ENCODE data around the gene EREG. TPM values are rescaled to one million over a fixed set of nuclear protein-coding genes. Genes with fewer than 3 reads are reported as not detected.
A peak's percentile ranks its signal among the peaks of the same experiment; 100 is the strongest.

Gene EREG
- total RNA-seq, 3 donors from 2014 or later: 1.5 to 8.8 (median 2.3) TPM

- no peak for DNase-seq
- intact Hi-C loops (cut with DNase I, micrococcal nuclease): no loop called here
- no peak overlapping the region for H3K4me3 ChIP-seq
- peaks cover 4% of the 10 kb centered on the region for H3K4me1 ChIP-seq (ENCODE audit: low read depth)
- TF ChIP-seq CTCF (IDR thresholded peaks at IDR 0.05): no peak
- no peak for ATAC-seq
- no peaks in the 10 kb centered on the region for H3K9me3 ChIP-seq
- no peaks in the 10 kb centered on the region for H3K36me3 ChIP-seq (ENCODE audit: low read depth)
Observed at GRCh38 chr4:74389494-74389893, 24.5 kb downstream of the EREG start.

DNA sequence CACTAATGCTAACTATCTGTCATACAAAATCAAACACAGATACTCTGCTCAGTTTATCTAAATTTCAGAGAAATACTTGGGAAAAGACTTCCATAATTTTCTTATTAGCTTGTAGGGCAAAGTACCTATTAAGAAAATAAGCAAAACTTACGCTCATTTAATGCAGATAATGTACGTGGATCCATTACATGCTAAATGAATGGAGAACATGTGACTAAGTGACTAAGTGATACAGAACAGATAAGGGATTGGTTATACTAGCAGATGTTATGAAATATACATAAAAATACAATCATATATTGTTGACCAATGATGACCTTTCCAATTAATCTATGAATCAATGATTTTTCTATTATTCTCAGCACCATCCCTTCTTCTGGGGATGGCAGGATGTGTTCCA, 25.7 kb downstream of the EREG start:
- TF ChIP-seq CTCF (IDR thresholded peaks at IDR 0.05): no peak
- no peak for DNase-seq
- H3K36me3 ChIP-seq (ENCODE audit: low read depth): no peaks in the 10 kb centered on the region
- no peak overlapping the region for H3K4me3 ChIP-seq
- ATAC-seq: no peak
- intact Hi-C loops (cut with DNase I, micrococcal nuclease): no loop called here
- peaks cover 13% of the 10 kb centered on the region for H3K4me1 ChIP-seq (ENCODE audit: low read depth)
- no peaks in the 10 kb centered on the region for H3K9me3 ChIP-seq

GRCh38 chr4:74391346-74391745, 26.4 kb downstream of the EREG start:
- no peaks in the 10 kb centered on the region for H3K9me3 ChIP-seq
- no peaks in the 10 kb centered on the region for H3K36me3 ChIP-seq (ENCODE audit: low read depth)
- no peak for ATAC-seq
- no peak overlapping the region for H3K4me3 ChIP-seq
- TF ChIP-seq CTCF (IDR thresholded peaks at IDR 0.05): no peak
- no peak for DNase-seq
- peaks cover 14% of the 10 kb centered on the region for H3K4me1 ChIP-seq (ENCODE audit: low read depth)
- intact Hi-C loops (cut with DNase I, micrococcal nuclease): no loop called here

DNA sequence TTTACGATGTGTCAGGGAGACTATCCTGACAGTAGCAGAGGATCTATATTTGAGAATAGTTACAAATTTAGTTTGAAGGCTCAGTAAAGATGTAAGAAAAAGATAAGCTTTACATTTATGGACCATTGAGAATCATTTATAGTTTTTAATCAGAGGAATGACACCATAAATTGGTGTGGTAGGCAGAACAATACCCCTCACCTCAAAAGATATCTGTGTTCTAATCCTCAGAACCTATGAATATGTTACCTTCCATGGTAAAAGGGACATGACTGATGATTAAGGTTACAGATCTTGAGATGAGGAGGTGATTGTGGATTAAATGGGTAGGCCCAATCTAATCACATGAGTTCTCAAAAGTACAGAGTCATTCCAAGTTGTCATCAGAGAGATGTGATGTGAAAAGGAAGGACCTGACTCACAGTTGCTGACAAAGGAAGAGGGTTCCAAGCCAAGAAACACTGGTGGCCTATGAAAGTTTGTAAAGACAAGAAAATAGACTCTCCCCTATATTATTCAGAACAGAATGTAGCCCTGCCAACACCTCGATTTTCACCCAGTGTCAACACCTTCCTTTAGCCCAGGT, 27.0 kb downstream of the EREG start:
- no peak for ATAC-seq
- Histone ChIP-seq H3K36me3 (ENCODE audit: low read depth) (no peaks in the 10 kb centered on the region), H3K9me3 (no peaks in the 10 kb centered on the region), H3K4me1 (ENCODE audit: low read depth) (peaks cover 14% of the 10 kb centered on the region), H3K4me3 (no peak overlapping the region)
- no peak for TF ChIP-seq CTCF (IDR thresholded peaks at IDR 0.05)
- intact Hi-C loops (cut with DNase I, micrococcal nuclease): no loop called here
- DNase-seq: no peak

DNA sequence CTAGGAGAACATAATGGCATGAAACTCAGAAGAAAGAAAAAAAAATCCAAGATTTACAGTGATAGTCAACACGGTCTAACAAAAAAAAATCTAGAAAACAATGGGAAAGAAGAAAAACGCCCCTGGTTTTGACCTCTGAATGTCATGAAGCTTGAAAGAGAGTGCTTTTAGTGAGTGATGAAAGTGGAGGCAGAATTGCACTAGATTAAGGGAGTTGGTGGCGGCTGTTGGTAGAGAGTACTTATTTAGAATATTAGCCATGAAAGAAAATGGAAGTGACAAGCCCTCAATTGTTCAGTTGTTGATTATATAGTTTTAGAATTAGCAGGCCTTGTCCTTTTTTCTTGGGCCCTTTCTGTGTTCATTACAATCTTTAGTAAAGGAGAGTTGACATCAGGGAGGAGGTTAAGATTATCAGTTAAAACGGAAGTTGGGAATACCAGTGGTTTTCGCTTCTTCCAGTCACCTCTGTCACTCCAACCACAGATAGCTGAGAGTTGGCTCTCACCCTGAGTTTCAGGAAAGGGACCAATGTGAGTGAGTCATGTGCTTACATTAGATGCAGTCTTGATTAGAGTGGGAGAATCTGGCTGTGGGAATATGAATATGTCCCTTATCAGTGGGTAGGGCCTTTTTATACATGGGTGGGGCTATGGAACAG, 29.7 kb downstream of the EREG start:
- Histone ChIP-seq H3K4me3 (no peak overlapping the region), H3K4me1 (ENCODE audit: low read depth) (peaks cover 14% of the 10 kb centered on the region), H3K9me3 (no peaks in the 10 kb centered on the region), H3K36me3 (ENCODE audit: low read depth) (no peaks in the 10 kb centered on the region)
- DNase-seq: peak in 1 of 3 donors; percentile 68
- intact Hi-C loops (cut with DNase I, micrococcal nuclease): no loop called here
- peak; percentile 98 for ATAC-seq
- TF ChIP-seq CTCF (IDR thresholded peaks at IDR 0.05): no peak

All from mucosa of descending colon (tissue), 3 donors.